PFSK-1 (cell line): ENCODE data around the gene PAOX.

Experiments
- FOXP2 ChIP-seq: optimal IDR thresholded peaks from 2 replicates; pipeline ENCODE3; 2011; ENCODE audit warnings: borderline replicate concordance, control low read depth, inconsistent platforms; ENCODE audit not compliant: insufficient read depth; ENCODE audit errors: extremely low read length, extremely low read depth
- POLR2AphosphoS5 ChIP-seq: IDR thresholded peaks from 2 replicates; pipeline ENCODE4 v1.6.1; 2012; ENCODE audit warnings: low read depth, mild to moderate bottlenecking, control low read depth, low read length, moderate library complexity
- SIN3A ChIP-seq: IDR thresholded peaks from 2 replicates; pipeline ENCODE4 v1.6.1; 2012; ENCODE audit warnings: mild to moderate bottlenecking, low read length, moderate library complexity, borderline replicate concordance; ENCODE audit not compliant: insufficient read depth
- TAF1 ChIP-seq: IDR thresholded peaks from 2 replicates; pipeline ENCODE4 v1.6.1; 2012; ENCODE audit warnings: low read length, control low read depth, borderline replicate concordance; ENCODE audit not compliant: insufficient read depth
- TF ChIP-seq, protein P1 (sequence below), 2 experiments: IDR thresholded peaks; 2 replicates each; pipeline versions ENCODE4 v1.6.1 to v1.8.0; 2011 to 2012; ENCODE audit warnings: low read depth in 2 of 2, low read length in 2 of 2, control low read depth in 1 of 2, inconsistent platforms in 1 of 2, mild to moderate bottlenecking in 1 of 2, moderate library complexity in 1 of 2; ENCODE audit not compliant: insufficient read depth in 1 of 2

DNA sequence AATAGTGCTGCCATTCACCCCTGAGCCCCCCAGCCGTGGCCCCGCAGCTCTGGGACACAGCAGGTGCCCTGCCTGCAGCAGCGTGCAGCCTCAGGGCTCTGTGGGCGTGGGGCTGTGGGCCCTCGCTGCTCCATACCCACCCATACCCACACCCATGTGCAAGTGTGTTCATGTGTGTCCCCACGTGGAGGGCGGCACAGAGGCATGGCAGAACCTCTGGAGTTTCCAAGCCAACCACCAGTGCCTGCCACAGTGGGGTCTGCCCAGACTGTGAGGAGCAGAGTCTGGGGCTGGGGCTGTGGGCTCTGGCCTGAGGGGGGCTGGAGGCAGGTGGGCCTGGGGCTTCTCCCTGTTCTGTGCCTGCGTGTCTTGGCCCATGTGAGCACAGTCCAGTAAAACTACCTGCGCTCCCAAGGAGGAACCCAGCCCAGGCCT, 29.5 kb upstream of the PAOX start:
- no peak for TF ChIP-seq TAF1
- no peak for TF ChIP-seq SIN3A
- TF ChIP-seq, protein P1, sequence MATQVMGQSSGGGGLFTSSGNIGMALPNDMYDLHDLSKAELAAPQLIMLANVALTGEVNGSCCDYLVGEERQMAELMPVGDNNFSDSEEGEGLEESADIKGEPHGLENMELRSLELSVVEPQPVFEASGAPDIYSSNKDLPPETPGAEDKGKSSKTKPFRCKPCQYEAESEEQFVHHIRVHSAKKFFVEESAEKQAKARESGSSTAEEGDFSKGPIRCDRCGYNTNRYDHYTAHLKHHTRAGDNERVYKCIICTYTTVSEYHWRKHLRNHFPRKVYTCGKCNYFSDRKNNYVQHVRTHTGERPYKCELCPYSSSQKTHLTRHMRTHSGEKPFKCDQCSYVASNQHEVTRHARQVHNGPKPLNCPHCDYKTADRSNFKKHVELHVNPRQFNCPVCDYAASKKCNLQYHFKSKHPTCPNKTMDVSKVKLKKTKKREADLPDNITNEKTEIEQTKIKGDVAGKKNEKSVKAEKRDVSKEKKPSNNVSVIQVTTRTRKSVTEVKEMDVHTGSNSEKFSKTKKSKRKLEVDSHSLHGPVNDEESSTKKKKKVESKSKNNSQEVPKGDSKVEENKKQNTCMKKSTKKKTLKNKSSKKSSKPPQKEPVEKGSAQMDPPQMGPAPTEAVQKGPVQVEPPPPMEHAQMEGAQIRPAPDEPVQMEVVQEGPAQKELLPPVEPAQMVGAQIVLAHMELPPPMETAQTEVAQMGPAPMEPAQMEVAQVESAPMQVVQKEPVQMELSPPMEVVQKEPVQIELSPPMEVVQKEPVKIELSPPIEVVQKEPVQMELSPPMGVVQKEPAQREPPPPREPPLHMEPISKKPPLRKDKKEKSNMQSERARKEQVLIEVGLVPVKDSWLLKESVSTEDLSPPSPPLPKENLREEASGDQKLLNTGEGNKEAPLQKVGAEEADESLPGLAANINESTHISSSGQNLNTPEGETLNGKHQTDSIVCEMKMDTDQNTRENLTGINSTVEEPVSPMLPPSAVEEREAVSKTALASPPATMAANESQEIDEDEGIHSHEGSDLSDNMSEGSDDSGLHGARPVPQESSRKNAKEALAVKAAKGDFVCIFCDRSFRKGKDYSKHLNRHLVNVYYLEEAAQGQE (IDR thresholded peaks at IDR 0.05; ENCODE audit: insufficient read depth in 1 of 2, low read depth in 2 of 2, low read length in 2 of 2), result no peak
- no peak for TF ChIP-seq POLR2AphosphoS5
- TF ChIP-seq FOXP2, result no peak
